Esophagus muscularis mucosa (tissue), 4 donors: ENCODE data around the gene PIAS4. TPM values are rescaled to one million over a fixed set of nuclear protein-coding genes. Genes with fewer than 3 reads are reported as not detected.
A peak's percentile ranks its signal among the peaks of the same experiment; 100 is the strongest.

Experiments
- DNase-seq: peaks from one replicate; pipeline ENCODE4 v3.0.0-alpha.2; 2017; ENCODE audit errors: extremely low spot score
- H3K27ac ChIP-seq, 4 donors: fragments of 200-600 bp; sonication (generic); replicated peaks in 1 of 4; 1 replicate in 3 of 4; 2 replicates in 1 of 4; pipeline ENCODE4 v1.5.1; 2016 to 2019; ENCODE audit warnings: mild to moderate bottlenecking in 1 of 4
- H3K27me3 ChIP-seq, 4 donors: fragments of 200-600 bp; sonication (generic); one replicate each; pipeline versions ENCODE4 v1.5.1 to v1.6.0; 2016 to 2019
- H3K36me3 ChIP-seq, 4 donors: fragments of 200-600 bp; sonication (generic); one replicate each; pipeline ENCODE4 v1.5.1; 2016 to 2019
- H3K4me1 ChIP-seq, 4 donors: fragments of 200-600 bp; sonication (generic); one replicate each; pipeline ENCODE4 v1.5.1; 2016 to 2019
- H3K4me3 ChIP-seq, 4 donors: fragments of 200-600 bp; sonication (generic); 1 replicate in 2 of 4; 2 replicates in 2 of 4; pipeline ENCODE4 v1.5.1; 2016 to 2019; ENCODE audit warnings: mild to moderate bottlenecking in 4 of 4, moderate library complexity in 1 of 4
- H3K9me3 ChIP-seq, 4 donors: fragments of 200-600 bp; sonication (generic); 1 replicate in 3 of 4; 2 replicates in 1 of 4; pipeline ENCODE4 v1.5.1; 2016 to 2019
- EP300 ChIP-seq: sonication (generic); formaldehyde crosslinking; IDR thresholded peaks from one replicate; pipeline ENCODE4 v1.6.1; 2017; ENCODE audit warnings: antibody characterized with exemption
- POLR2A ChIP-seq: fragments of 450-650 bp; IDR thresholded peaks from one replicate; pipeline ENCODE4 v1.6.1; 2017; ENCODE audit warnings: antibody characterized with exemption, moderate library complexity, mild to moderate bottlenecking, low read depth
- POLR2AphosphoS5 ChIP-seq, 2 donors: sonication (generic); formaldehyde crosslinking; IDR thresholded peaks; one replicate each; pipeline ENCODE4 v1.6.1; 2017; ENCODE audit warnings: antibody characterized with exemption in 2 of 2
- WGBS: methylation state at CpG from one replicate; pipeline ENCODE4 v1.1.5; 2018; 5-methylcytosine and 5-hydroxymethylcytosine counted together
- intact Hi-C: fragments of 100-400 bp; cut with DNase I; formaldehyde crosslinking; loops from one replicate; pipeline ENCODE4 v1.15.1; 2023
- total RNA-seq, 4 donors: library from RNA; depleted of rRNA; stranded (reverse); fragments of >200 nt; gene quantifications; one replicate each; pipeline versions ENCODE4 v1.1.0 to v1.2.1, GENCODE V29; 2016
- TF ChIP-seq, protein P1 (sequence below), 3 experiments: fragments of 200-600 bp in 2 of 3; fragments of 450-650 bp in 1 of 3; sonication (generic) in 2 of 3; IDR thresholded peaks; one replicate each; pipeline ENCODE4 v1.5.1; 2017 to 2019; ENCODE audit warnings: antibody characterized with exemption in 3 of 3, mild to moderate bottlenecking in 2 of 3, moderate library complexity in 1 of 3

PIAS4 gene
- total RNA-seq, 4 donors from 2014 or later = 16.6 to 34.1 (median 24.8) TPM

DNA sequence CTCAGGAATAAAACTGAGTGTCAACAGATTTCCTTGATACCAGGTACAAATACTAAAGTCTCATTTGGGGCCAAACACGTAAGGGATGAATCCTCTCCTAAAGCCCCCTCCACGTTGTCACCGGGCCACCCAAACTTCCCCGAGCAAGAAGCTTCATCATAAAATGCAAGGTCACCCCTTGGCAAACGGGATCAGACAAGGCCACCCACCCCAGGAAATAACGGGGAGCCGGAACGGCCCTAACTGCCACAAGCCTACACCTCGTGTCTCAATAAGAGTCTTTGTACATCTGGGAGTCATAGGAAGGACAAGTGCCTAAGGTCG lies 23.0 kb upstream of the PIAS4 start:
- Histone ChIP-seq H3K4me1 (peaks cover 48 to 81% (median 65%) of the 10 kb centered on the region in 4 donors), H3K9me3 (no peaks in the 10 kb centered on the region), H3K36me3 (peaks cover 44 to 48% (median 46%) of the 10 kb centered on the region in 4 donors), H3K27ac (peak overlapping the region; percentile 93 to 98 (median 95)), H3K27me3 (no peaks in the 10 kb centered on the region), H3K4me3 (peak overlapping the region; percentile 71 to 99 (median 84))
- TF ChIP-seq, protein P1, sequence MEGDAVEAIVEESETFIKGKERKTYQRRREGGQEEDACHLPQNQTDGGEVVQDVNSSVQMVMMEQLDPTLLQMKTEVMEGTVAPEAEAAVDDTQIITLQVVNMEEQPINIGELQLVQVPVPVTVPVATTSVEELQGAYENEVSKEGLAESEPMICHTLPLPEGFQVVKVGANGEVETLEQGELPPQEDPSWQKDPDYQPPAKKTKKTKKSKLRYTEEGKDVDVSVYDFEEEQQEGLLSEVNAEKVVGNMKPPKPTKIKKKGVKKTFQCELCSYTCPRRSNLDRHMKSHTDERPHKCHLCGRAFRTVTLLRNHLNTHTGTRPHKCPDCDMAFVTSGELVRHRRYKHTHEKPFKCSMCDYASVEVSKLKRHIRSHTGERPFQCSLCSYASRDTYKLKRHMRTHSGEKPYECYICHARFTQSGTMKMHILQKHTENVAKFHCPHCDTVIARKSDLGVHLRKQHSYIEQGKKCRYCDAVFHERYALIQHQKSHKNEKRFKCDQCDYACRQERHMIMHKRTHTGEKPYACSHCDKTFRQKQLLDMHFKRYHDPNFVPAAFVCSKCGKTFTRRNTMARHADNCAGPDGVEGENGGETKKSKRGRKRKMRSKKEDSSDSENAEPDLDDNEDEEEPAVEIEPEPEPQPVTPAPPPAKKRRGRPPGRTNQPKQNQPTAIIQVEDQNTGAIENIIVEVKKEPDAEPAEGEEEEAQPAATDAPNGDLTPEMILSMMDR (IDR thresholded peaks at IDR 0.05) = no peak
- no peak for TF ChIP-seq POLR2AphosphoS5 (IDR thresholded peaks at IDR 0.05)
- TF ChIP-seq EP300 = no peak
- TF ChIP-seq POLR2A = no peak
- intact Hi-C loops = loop anchor here (10.0 kb wide), 1 partner anchor 150 kb away; no protein-coding TSS in a partner anchor
- 2% methylated on average over 9 of the region's 10 CpGs for WGBS
- DNase-seq = no peak

DNA sequence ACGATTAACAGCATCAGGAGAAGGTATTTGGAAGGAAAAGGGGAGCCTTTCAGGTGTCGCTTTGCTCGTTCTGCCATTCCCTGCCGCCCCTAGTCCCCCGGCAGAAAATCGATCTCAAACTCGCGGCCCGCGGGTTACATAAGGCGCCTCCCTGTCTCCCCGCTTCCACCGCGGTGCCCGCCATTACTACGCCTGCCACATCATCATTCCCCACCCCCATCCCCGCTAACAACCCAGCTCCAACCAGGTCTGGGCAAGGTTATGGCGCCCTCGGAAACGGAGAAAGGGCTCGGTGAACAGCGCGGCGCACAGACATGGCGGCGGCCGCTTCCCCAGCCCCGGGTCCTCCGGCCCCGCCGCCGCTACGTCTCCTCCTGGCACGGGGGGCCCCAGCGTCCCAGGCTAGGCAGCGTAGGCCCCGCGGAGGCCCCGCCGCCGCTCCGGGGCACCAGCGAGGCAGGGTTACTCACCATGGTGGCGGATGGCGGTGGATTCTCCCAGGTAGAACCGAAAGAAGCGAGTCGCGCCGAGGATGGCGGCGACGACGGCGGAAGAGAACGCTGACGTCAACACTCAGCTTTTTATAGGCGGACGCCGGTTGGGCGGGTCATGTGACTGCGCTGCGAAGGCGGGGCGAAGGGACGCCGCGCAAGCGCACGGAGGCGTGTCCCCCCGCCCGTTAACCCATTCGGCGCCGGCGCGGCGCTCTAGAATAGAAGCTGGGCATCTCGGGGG lies 22.5 kb upstream of the PIAS4 start, which contains the start of gene EEF2:
EEF2 (minus strand) TSS at position 556 of the 735 bp plus-strand sequence; CDS start at position 473, 83 bp downstream.
- peak within 1 kb of the TSS; percentile 71 to 99 (median 84) for H3K4me3 ChIP-seq
- no peaks in the 10 kb centered on the region for H3K27me3 ChIP-seq
- H3K4me1 ChIP-seq = peaks cover 48 to 76% (median 65%) of the 10 kb centered on the region in 4 donors
- no peaks in the 10 kb centered on the region for H3K9me3 ChIP-seq
- H3K27ac ChIP-seq = peak within 1 kb of the TSS; percentile 93 to 98 (median 95)
- no peak for TF ChIP-seq EP300
- TF ChIP-seq, protein P1 (IDR thresholded peaks at IDR 0.05) = peak in 1 of 3 experiments; percentile 27
- TF ChIP-seq POLR2A = peak; percentile 99
- peak; percentile 100 for TF ChIP-seq POLR2AphosphoS5 (IDR thresholded peaks at IDR 0.05)
- peak; percentile 97 for DNase-seq
- peaks cover 39 to 43% (median 41%) of the 10 kb centered on the region in 4 donors for H3K36me3 ChIP-seq
- 0% methylated on average over 33 of the region's 80 CpGs for WGBS
- intact Hi-C loops = loop anchor here (5.0 to 10.0 kb wide), 2 partner anchors 92 to 150 kb away; no protein-coding TSS in a partner anchor

DNA sequence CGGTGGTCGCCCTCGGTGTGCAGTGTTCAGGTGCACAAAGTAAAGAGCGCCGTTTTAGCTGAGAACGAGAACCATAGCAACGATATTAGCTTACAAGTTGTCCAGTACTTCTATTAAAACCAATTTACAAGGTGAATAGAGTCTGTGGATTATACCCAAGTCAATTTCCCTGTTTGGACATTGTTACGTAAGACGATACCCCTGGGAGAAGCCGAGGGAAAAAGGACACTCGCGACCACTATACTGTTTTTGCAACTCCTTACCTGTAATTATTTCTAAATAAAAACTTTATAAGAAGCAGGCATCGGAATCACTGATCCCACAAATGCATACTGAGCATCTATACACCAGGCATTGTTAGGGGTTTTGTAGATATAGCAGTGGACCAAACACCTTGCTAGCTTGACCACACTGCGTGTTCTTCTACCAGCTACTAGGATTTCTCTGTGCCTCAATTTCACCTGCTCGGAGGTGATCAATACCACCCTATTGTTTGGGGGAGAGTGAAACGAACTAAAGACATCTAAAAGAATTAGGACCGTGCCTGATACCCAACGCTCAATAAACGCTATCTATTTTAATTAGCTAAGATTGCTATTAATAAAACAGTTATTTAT lies 21.8 kb upstream of the PIAS4 start:
- 5% methylated on average over 19 of the region's 19 CpGs for WGBS
- intact Hi-C loops = loop anchor here (2.0 to 10.0 kb wide), 3 partner anchors 92 to 219 kb away; no protein-coding TSS in a partner anchor
- no peak for DNase-seq
- H3K27me3 ChIP-seq = no peaks in the 10 kb centered on the region
- no peaks in the 10 kb centered on the region for H3K9me3 ChIP-seq
- peaks cover 48 to 69% (median 63%) of the 10 kb centered on the region in 4 donors for H3K4me1 ChIP-seq
- no peak for TF ChIP-seq EP300
- H3K27ac ChIP-seq = peak overlapping the region; percentile 93 to 98 (median 95)
- peak overlapping the region; percentile 71 to 99 (median 84) for H3K4me3 ChIP-seq
- H3K36me3 ChIP-seq = peaks cover 32 to 36% (median 34%) of the 10 kb centered on the region in 4 donors

DNA sequence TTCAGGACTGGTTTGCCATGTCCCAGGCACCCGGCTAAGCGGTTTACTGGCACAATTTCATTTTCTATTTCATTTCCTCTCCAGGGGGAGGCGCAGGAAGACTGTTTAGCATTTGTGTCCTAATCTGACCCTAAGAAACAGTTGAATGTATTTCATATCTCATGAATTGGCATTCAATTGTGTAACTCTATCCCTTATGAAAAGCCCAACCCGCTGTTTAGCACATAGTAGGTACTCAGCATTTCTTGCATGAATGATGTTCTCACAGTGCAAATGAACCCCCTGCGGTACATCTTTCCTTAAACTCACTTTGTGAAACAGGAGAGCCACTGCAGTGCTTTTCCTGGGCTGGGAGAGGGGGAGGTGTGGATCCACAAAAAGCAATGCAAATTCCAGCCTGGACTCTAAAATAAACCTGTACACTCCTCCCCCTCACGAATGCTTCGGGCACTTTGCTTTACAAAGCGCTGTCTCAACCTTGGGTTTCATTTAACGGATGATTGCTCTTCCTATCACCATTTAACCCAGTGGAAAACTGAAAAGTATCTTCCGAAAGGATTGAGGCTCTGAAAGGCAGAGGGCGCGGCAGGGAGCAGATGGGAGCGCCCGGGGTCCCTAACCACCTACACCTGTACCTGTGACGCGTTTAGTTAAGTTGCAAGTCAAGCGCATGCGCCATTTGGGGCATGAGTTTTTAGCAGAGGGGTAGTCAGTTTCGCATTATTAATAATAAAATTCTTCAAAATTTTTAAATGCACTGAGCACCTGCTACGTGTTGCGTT lies 21.1 kb upstream of the PIAS4 start:
- Histone ChIP-seq H3K4me3 (peak overlapping the region; percentile 71 to 99 (median 84)), H3K9me3 (no peaks in the 10 kb centered on the region), H3K4me1 (peaks cover 47 to 62% (median 59%) of the 10 kb centered on the region in 4 donors), H3K36me3 (peaks cover 25 to 29% (median 27%) of the 10 kb centered on the region in 4 donors), H3K27me3 (no peaks in the 10 kb centered on the region), H3K27ac (peak overlapping the region; percentile 93 to 98 (median 95))
- intact Hi-C loops = loop anchor here (2.0 to 10.0 kb wide), 3 partner anchors 91 to 218 kb away; no protein-coding TSS in a partner anchor
- no peak for DNase-seq
- WGBS = 5% methylated on average over 21 of the region's 21 CpGs
- TF ChIP-seq POLR2A (no peak), EP300 (no peak), POLR2AphosphoS5 (IDR thresholded peaks at IDR 0.05) (peak; percentile 24 to 47)
- TF ChIP-seq, protein P1 (IDR thresholded peaks at IDR 0.05) = peak; percentile 67 to 78 (median 74)
